GM12878 (cell line): Measurements from ENCODE around the gene FBXW12. TPM values are rescaled to one million over a fixed set of nuclear protein-coding genes. Genes with fewer than 3 reads are reported as not detected.

Source experiments
- CEBPB ChIP-seq, 2 experiments: fragments of 150-350 bp in 1 of 2; IDR thresholded peaks; 2 replicates each; pipeline ENCODE4 v1.6.1; 2012 to 2014; ENCODE audit warnings: low read depth in 2 of 2, low read length in 2 of 2, borderline replicate concordance in 1 of 2, inconsistent platforms in 1 of 2
- CHD2 ChIP-seq: IDR thresholded peaks from 2 replicates; pipeline ENCODE4 v1.6.1; 2011; ENCODE audit warnings: low read depth, low read length, improper control_type of control experiment, borderline replicate concordance
- EZH2 ChIP-seq: IDR thresholded peaks from 2 replicates; pipeline ENCODE4 v1.6.1; 2012; ENCODE audit warnings: low read depth, mild to moderate bottlenecking, control low read depth, inconsistent platforms, low read length, borderline replicate concordance; ENCODE audit not compliant: control insufficient read depth
- GABPA ChIP-seq: IDR thresholded peaks from 2 replicates; pipeline ENCODE4 v1.6.1; 2014; ENCODE audit warnings: antibody characterized with exemption, low read depth, mild to moderate bottlenecking, inconsistent platforms
- HCFC1 ChIP-seq: fragments of 150-350 bp; IDR thresholded peaks from 2 replicates; pipeline ENCODE4 v1.6.1; 2014; ENCODE audit warnings: low read length
- IKZF1 ChIP-seq: fragments of 450-650 bp; conservative IDR thresholded peaks from 2 replicates; pipeline ENCODE4 v1.6.1; 2017; ENCODE audit warnings: antibody characterized with exemption, mild to moderate bottlenecking
- RFX5 ChIP-seq: IDR thresholded peaks from 2 replicates; pipeline ENCODE4 v1.6.1; 2011; ENCODE audit warnings: low read depth, low read length, improper control_type of control experiment
- SMAD5 ChIP-seq: IDR thresholded peaks from 2 replicates; pipeline ENCODE4 v1.6.1; 2016; ENCODE audit warnings: antibody characterized with exemption, low read depth
- SMARCA5 ChIP-seq: fragments of 450-650 bp; IDR thresholded peaks from 2 replicates; pipeline ENCODE4 v1.6.1; 2017; ENCODE audit warnings: mild to moderate bottlenecking
- TAF1 ChIP-seq: IDR thresholded peaks from 2 replicates; pipeline ENCODE4 v1.6.1; 2011; ENCODE audit warnings: mild to moderate bottlenecking, low read depth, low read length, borderline replicate concordance
- WRNIP1 ChIP-seq: IDR thresholded peaks from 2 replicates; pipeline ENCODE4 v1.6.1; 2011; ENCODE audit warnings: low read depth, low read length, improper control_type of control experiment, borderline replicate concordance
- YBX1 ChIP-seq: fragments of 450-650 bp; IDR thresholded peaks from 2 replicates; pipeline ENCODE4 v1.6.1; 2016; ENCODE audit warnings: antibody characterized with exemption
- polyA plus RNA-seq, 11 experiments: library from polyadenylated mRNA; depleted of rRNA in 4 of 11; unstranded in 6 of 11; stranded (reverse) in 5 of 11; fragments of >200 nt; fragmentation: Nextera tagmentation in 4 of 11; fragmentation: Illumina TruSeq in 1 of 11; extraction: Ambion mirVana in 4 of 11; extraction: Trizol in 1 of 11; gene quantifications; 1 replicate in 1 of 11; 2 replicates in 10 of 11; pipeline versions ENCODE4 v1.2.1 to v1.2.3, GENCODE V29; 2011 to 2016; ENCODE audit warnings: inconsistent platforms in 2 of 11, missing spikeins in 2 of 11, low read depth in 1 of 11
- total RNA-seq, 4 experiments: library from RNA; depleted of rRNA in 3 of 4; stranded (reverse); fragments of >200 nt in 3 of 4; fragmentation: Illumina TruSeq in 1 of 4; extraction: Trizol in 1 of 4; gene quantifications; 2 replicates each; pipeline versions ENCODE4 v1.2.1 to v1.2.3, GENCODE V29; 2013 to 2021
- TF ChIP-seq, protein P1 (sequence below): fragments of 450-650 bp; IDR thresholded peaks from 2 replicates; pipeline ENCODE4 v1.6.1; 2018; ENCODE audit warnings: borderline replicate concordance, mild to moderate bottlenecking; ENCODE audit not compliant: partially characterized antibody
- TF ChIP-seq, protein P2 (sequence below): IDR thresholded peaks from 2 replicates; pipeline ENCODE4 v1.6.1; 2012; ENCODE audit warnings: low read depth, low read length, improper control_type of control experiment

The FBXW12 gene
- total and polyA plus RNA-seq, 10 of the 15 experiments (the other 5 are each of a cell fraction or from before 2014, with no cell fraction given) = 0.04 to 0.18 (median 0.12) TPM; not detected in 4

DNA sequence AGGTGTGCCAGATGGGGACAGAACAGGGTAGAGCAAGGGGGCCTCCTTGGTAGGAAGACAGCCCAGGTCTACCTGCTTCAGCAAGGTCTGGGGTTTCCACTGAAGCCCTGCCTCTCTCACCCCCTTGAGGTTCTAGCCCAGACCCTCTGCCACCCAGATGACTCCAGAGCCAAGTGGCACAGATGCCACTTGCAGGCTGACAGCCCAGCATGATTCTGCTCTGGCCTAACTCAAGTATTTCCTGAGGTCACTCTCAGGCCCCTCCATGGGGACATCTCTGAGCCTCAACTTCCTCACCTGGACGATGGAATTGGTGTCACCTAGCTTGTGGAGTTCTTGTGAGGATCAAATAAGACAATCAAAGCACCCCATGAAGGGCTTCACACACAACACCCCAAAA lies 34.0 kb downstream of the FBXW12 start (continued):
- TF ChIP-seq HCFC1 (no peak), EZH2 (no peak), CEBPB (IDR thresholded peaks at IDR 0.05; ENCODE audit: borderline replicate concordance in 1 of 2, low read depth in 2 of 2, low read length in 2 of 2) (no peak), GABPA (no peak), SMAD5 (no peak), CHD2 (no peak), WRNIP1 (no peak), IKZF1 (no peak), SMARCA5 (no peak), TAF1 (no peak), RFX5 (no peak), YBX1 (no peak)
- TF ChIP-seq, protein P1, sequence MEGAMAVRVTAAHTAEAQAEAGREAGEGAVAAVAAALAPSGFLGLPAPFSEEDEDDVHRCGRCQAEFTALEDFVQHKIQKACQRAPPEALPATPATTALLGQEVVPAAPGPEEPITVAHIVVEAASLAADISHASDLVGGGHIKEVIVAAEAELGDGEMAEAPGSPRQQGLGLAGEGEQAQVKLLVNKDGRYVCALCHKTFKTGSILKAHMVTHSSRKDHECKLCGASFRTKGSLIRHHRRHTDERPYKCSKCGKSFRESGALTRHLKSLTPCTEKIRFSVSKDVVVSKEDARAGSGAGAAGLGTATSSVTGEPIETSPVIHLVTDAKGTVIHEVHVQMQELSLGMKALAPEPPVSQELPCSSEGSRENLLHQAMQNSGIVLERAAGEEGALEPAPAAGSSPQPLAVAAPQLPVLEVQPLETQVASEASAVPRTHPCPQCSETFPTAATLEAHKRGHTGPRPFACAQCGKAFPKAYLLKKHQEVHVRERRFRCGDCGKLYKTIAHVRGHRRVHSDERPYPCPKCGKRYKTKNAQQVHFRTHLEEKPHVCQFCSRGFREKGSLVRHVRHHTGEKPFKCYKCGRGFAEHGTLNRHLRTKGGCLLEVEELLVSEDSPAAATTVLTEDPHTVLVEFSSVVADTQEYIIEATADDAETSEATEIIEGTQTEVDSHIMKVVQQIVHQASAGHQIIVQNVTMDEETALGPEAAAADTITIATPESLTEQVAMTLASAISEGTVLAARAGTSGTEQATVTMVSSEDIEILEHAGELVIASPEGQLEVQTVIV = no peak
- TF ChIP-seq, protein P2, sequence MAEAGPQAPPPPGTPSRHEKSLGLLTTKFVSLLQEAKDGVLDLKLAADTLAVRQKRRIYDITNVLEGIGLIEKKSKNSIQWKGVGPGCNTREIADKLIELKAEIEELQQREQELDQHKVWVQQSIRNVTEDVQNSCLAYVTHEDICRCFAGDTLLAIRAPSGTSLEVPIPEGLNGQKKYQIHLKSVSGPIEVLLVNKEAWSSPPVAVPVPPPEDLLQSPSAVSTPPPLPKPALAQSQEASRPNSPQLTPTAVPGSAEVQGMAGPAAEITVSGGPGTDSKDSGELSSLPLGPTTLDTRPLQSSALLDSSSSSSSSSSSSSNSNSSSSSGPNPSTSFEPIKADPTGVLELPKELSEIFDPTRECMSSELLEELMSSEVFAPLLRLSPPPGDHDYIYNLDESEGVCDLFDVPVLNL = no peak
